Body of pancreas (tissue), 4 donors: Measurements from ENCODE around the gene ZBTB48.

Experiments
- CTCF ChIP-seq, 7 experiments: fragments of 450-650 bp in 4 of 7; fragments of 200-600 bp in 3 of 7; sonication (generic) in 3 of 7; IDR thresholded peaks; one replicate each; pipeline ENCODE4 v1.5.1; 2016 to 2019; ENCODE audit warnings: antibody characterized with exemption in 7 of 7
- POLR2A ChIP-seq, 3 donors: fragments of 450-650 bp; IDR thresholded peaks; one replicate each; pipeline ENCODE4 v1.6.1; 2016; ENCODE audit warnings: antibody characterized with exemption in 3 of 3, mild to moderate bottlenecking in 2 of 3

GRCh38 chr1:6592865-6593593 is 13.2 kb downstream of the ZBTB48 start:
- TF ChIP-seq CTCF (IDR thresholded peaks at IDR 0.05) (no peak), POLR2A (IDR thresholded peaks at IDR 0.05) (no peak)
